Measurements from ENCODE around the gene FA2H.

The FA2H gene

GRCh38 chr16:74740795-74741304 lies 33.8 kb downstream of the FA2H start:
- no peak overlapping the region for H3K4me3 Mint-ChIP-seq
- peaks cover 7% of the 10 kb centered on the region for H3K36me3 Mint-ChIP-seq
- no peak for ATAC-seq
- peaks cover 6% of the 10 kb centered on the region for H3K4me1 Mint-ChIP-seq
- H3K27ac Mint-ChIP-seq: no peak overlapping the region
- no peaks in the 10 kb centered on the region for H3K27me3 Mint-ChIP-seq
- no peaks in the 10 kb centered on the region for H3K9me3 Mint-ChIP-seq

GRCh38 chr16:74739275-74739674 lies 35.3 kb downstream of the FA2H start:
- H3K27ac Mint-ChIP-seq: no peak overlapping the region
- ATAC-seq: no peak
- no peaks in the 10 kb centered on the region for H3K27me3 Mint-ChIP-seq
- no peaks in the 10 kb centered on the region for H3K9me3 Mint-ChIP-seq
- peaks cover 6% of the 10 kb centered on the region for H3K4me1 Mint-ChIP-seq
- no peak overlapping the region for H3K4me3 Mint-ChIP-seq
- peaks cover 7% of the 10 kb centered on the region for H3K36me3 Mint-ChIP-seq

GRCh38 chr16:74738816-74739215 lies 35.8 kb downstream of the FA2H start:
- H3K9me3 Mint-ChIP-seq: no peaks in the 10 kb centered on the region
- no peak overlapping the region for H3K27ac Mint-ChIP-seq
- peaks cover 7% of the 10 kb centered on the region for H3K36me3 Mint-ChIP-seq
- H3K4me1 Mint-ChIP-seq: peaks cover 6% of the 10 kb centered on the region
- H3K27me3 Mint-ChIP-seq: no peaks in the 10 kb centered on the region
- no peak overlapping the region for H3K4me3 Mint-ChIP-seq
- no peak for ATAC-seq

GRCh38 chr16:74738113-74738541 lies 36.5 kb downstream of the FA2H start:
- Mint-ChIP-seq H3K9me3 (no peaks in the 10 kb centered on the region), H3K27ac (no peak overlapping the region), H3K4me3 (no peak overlapping the region), H3K27me3 (no peaks in the 10 kb centered on the region), H3K4me1 (peaks cover 6% of the 10 kb centered on the region), H3K36me3 (peaks cover 7% of the 10 kb centered on the region)
- no peak for ATAC-seq

- no peaks in the 10 kb centered on the region for H3K9me3 Mint-ChIP-seq
- H3K4me1 Mint-ChIP-seq: peaks cover 6% of the 10 kb centered on the region
- no peak overlapping the region for H3K4me3 Mint-ChIP-seq
- H3K27me3 Mint-ChIP-seq: no peaks in the 10 kb centered on the region
- no peak for ATAC-seq
- peaks cover 7% of the 10 kb centered on the region for H3K36me3 Mint-ChIP-seq
- no peak overlapping the region for H3K27ac Mint-ChIP-seq
Observed at GRCh38 chr16:74737521-74737920, 37.1 kb downstream of the FA2H start.

GRCh38 chr16:74736531-74737157 lies 38.0 kb downstream of the FA2H start:
- H3K27ac Mint-ChIP-seq: no peak overlapping the region
- no peaks in the 10 kb centered on the region for H3K27me3 Mint-ChIP-seq
- peaks cover 7% of the 10 kb centered on the region for H3K36me3 Mint-ChIP-seq
- no peaks in the 10 kb centered on the region for H3K9me3 Mint-ChIP-seq
- H3K4me3 Mint-ChIP-seq: no peak overlapping the region
- no peak for ATAC-seq
- no peaks in the 10 kb centered on the region for H3K4me1 Mint-ChIP-seq

GRCh38 chr16:74735554-74735953 lies 39.1 kb downstream of the FA2H start:
- Mint-ChIP-seq H3K4me3 (no peak overlapping the region), H3K4me1 (no peaks in the 10 kb centered on the region), H3K9me3 (no peaks in the 10 kb centered on the region), H3K27me3 (no peaks in the 10 kb centered on the region), H3K27ac (no peak overlapping the region), H3K36me3 (peaks cover 11% of the 10 kb centered on the region)
- ATAC-seq: no peak

GRCh38 chr16:74735162-74735452 lies 39.5 kb downstream of the FA2H start:
- Mint-ChIP-seq H3K9me3 (no peaks in the 10 kb centered on the region), H3K36me3 (peaks cover 11% of the 10 kb centered on the region), H3K4me1 (no peaks in the 10 kb centered on the region), H3K27ac (no peak overlapping the region), H3K4me3 (no peak overlapping the region), H3K27me3 (no peaks in the 10 kb centered on the region)
- no peak for ATAC-seq

GRCh38 chr16:74734361-74735161 lies 40.1 kb downstream of the FA2H start:
- Mint-ChIP-seq H3K9me3 (no peaks in the 10 kb centered on the region), H3K27ac (no peak overlapping the region), H3K4me3 (no peak overlapping the region), H3K36me3 (peaks cover 11% of the 10 kb centered on the region), H3K4me1 (no peaks in the 10 kb centered on the region), H3K27me3 (no peaks in the 10 kb centered on the region)
- no peak for ATAC-seq

GRCh38 chr16:74732707-74733350 lies 41.8 kb downstream of the FA2H start:
- Mint-ChIP-seq H3K9me3 (no peaks in the 10 kb centered on the region), H3K4me1 (no peaks in the 10 kb centered on the region), H3K27ac (no peak overlapping the region), H3K4me3 (no peak overlapping the region), H3K36me3 (peaks cover 7% of the 10 kb centered on the region), H3K27me3 (no peaks in the 10 kb centered on the region)
- no peak for ATAC-seq

- peaks cover 11% of the 10 kb centered on the region for H3K36me3 Mint-ChIP-seq
- no peak overlapping the region for H3K27ac Mint-ChIP-seq
- H3K4me1 Mint-ChIP-seq: no peaks in the 10 kb centered on the region
- H3K27me3 Mint-ChIP-seq: no peaks in the 10 kb centered on the region
- ATAC-seq: no peak
- peaks cover 5% of the 10 kb centered on the region for H3K9me3 Mint-ChIP-seq
- H3K4me3 Mint-ChIP-seq: no peak overlapping the region
Observed at GRCh38 chr16:74731853-74732477, 42.7 kb downstream of the FA2H start.

- Mint-ChIP-seq H3K4me3 (no peak overlapping the region), H3K27ac (no peak overlapping the region)
- no peak for ATAC-seq
Observed at GRCh38 chr16:74729783-74730683, 44.6 kb downstream of the FA2H start.

GRCh38 chr16:74727903-74728302 lies 46.7 kb downstream of the FA2H start:
- no peak for ATAC-seq
- no peak overlapping the region for H3K4me3 Mint-ChIP-seq
- H3K4me1 Mint-ChIP-seq: no peaks in the 10 kb centered on the region
- no peaks in the 10 kb centered on the region for H3K27me3 Mint-ChIP-seq
- H3K36me3 Mint-ChIP-seq: peaks cover 22% of the 10 kb centered on the region
- no peak overlapping the region for H3K27ac Mint-ChIP-seq
- peaks cover 8% of the 10 kb centered on the region for H3K9me3 Mint-ChIP-seq

More at GRCh38 chr16:74729783-74730683, 44.6 kb downstream of the FA2H start:
- Mint-ChIP-seq H3K27me3 (no peaks in the 10 kb centered on the region), H3K4me1 (no peaks in the 10 kb centered on the region), H3K36me3 (peaks cover 22% of the 10 kb centered on the region), H3K9me3 (peaks cover 8% of the 10 kb centered on the region)

GRCh38 chr16:74726716-74727115 lies 47.9 kb downstream of the FA2H start:
- H3K36me3 Mint-ChIP-seq: peaks cover 22% of the 10 kb centered on the region
- H3K27me3 Mint-ChIP-seq: no peaks in the 10 kb centered on the region
- no peak overlapping the region for H3K27ac Mint-ChIP-seq

More at GRCh38 chr16:74726716-74727115, 47.9 kb downstream of the FA2H start:
- Mint-ChIP-seq H3K4me1 (peaks cover under 1% of the 10 kb centered on the region), H3K9me3 (peaks cover 8% of the 10 kb centered on the region), H3K4me3 (no peak overlapping the region)
- no peak for ATAC-seq
